Smooth muscle cell (in vitro differentiated cells): ENCODE measurements around the gene CHD9. TPM values are rescaled to one million over a fixed set of nuclear protein-coding genes. Genes with fewer than 3 reads are reported as not detected.

ENCODE experiments used
- DNase-seq: peaks from one replicate; lab custom pipeline; 2025; ENCODE audit not compliant: unreplicated experiment; lab: John Stamatoyannopoulos, UW
- H2AFZ ChIP-seq: fragments of 200-600 bp; sonication (generic); 2 replicates; pipeline ENCODE4 v1.6.0; 2016; ENCODE audit warnings: antibody characterized with exemption, low read depth, mild to moderate bottlenecking
- H3F3A ChIP-seq: fragments of 200-600 bp; sonication (generic); 2 replicates; pipeline ENCODE4 v1.6.0; 2017; ENCODE audit warnings: antibody characterized with exemption, low read depth
- H3K27ac ChIP-seq: fragments of 200-600 bp; sonication (generic); 2 replicates; pipeline ENCODE4 v1.5.1; 2016; ENCODE audit warnings: low read depth, mild to moderate bottlenecking
- H3K27me3 ChIP-seq: fragments of 200-600 bp; sonication (generic); 2 replicates; pipeline ENCODE4 v1.6.1; 2016; ENCODE audit warnings: low read depth, mild to moderate bottlenecking
- H3K36me3 ChIP-seq: fragments of 200-600 bp; sonication (generic); 2 replicates; pipeline ENCODE4 v1.5.1; 2016; ENCODE audit warnings: low read depth
- H3K4me1 ChIP-seq: fragments of 200-600 bp; sonication (generic); 2 replicates; pipeline ENCODE4 v1.5.1; 2016; ENCODE audit warnings: low read depth
- H3K4me2 ChIP-seq: fragments of 200-600 bp; sonication (generic); 2 replicates; pipeline ENCODE4 v1.6.0; 2016; ENCODE audit warnings: mild to moderate bottlenecking
- H3K4me3 ChIP-seq: fragments of 200-600 bp; sonication (generic); 2 replicates; pipeline ENCODE4 v1.5.1; 2016; ENCODE audit warnings: mild to moderate bottlenecking
- H3K79me2 ChIP-seq: fragments of 200-600 bp; sonication (generic); 2 replicates; pipeline ENCODE4 v1.6.0; 2016; ENCODE audit warnings: low read depth, mild to moderate bottlenecking
- H3K9ac ChIP-seq: fragments of 200-600 bp; sonication (generic); 2 replicates; pipeline ENCODE4 v1.6.0; 2016; ENCODE audit warnings: low read depth
- H3K9me3 ChIP-seq: fragments of 200-600 bp; sonication (generic); replicated peaks from 2 replicates; pipeline ENCODE4 v1.5.1; 2016; ENCODE audit warnings: low read depth
- H4K20me1 ChIP-seq: fragments of 200-600 bp; sonication (generic); 2 replicates; pipeline ENCODE4 v1.6.0; 2016; ENCODE audit warnings: low read depth
- CTCF ChIP-seq: fragments of 200-600 bp; sonication (generic); IDR thresholded peaks from 2 replicates; pipeline ENCODE4 v1.5.1; 2017; ENCODE audit warnings: borderline replicate concordance, mild to moderate bottlenecking, antibody characterized with exemption; ENCODE audit not compliant: insufficient read depth, poor library complexity, severe bottlenecking
- WGBS: methylation state at CpG from one replicate; pipeline ENCODE4 v1.1.7; 2016; ENCODE audit warnings: low lambda C conversion rate; 5-methylcytosine and 5-hydroxymethylcytosine counted together
- polyA plus RNA-seq: library from polyadenylated mRNA; unstranded; fragments of >200 nt; fragmentation: Nextera tagmentation; extraction: Ambion mirVana; gene quantifications from 2 replicates; pipeline ENCODE4 v1.2.1, GENCODE V29; 2016
- total RNA-seq: library from RNA; depleted of rRNA; stranded (reverse); fragments of >200 nt; gene quantifications from 2 replicates; pipeline ENCODE4 v1.2.3, GENCODE V29; 2014

Gene CHD9
- total and polyA plus RNA-seq, 2 experiments from 2014 or later, result 43.7 to 117 TPM

GRCh38 chr16:53084746-53085334 lies 30.0 kb downstream of the CHD9 start:
- H3K79me2 ChIP-seq, result peaks cover 32% of the 10 kb centered on the region
- no peaks in the 10 kb centered on the region for H4K20me1 ChIP-seq
- H2AFZ ChIP-seq, result no peak overlapping the region
- no peaks in the 10 kb centered on the region for H3K36me3 ChIP-seq
- DNase-seq, result no peak
- H3F3A ChIP-seq, result peaks cover 38% of the 10 kb centered on the region
- no peaks in the 10 kb centered on the region for H3K9me3 ChIP-seq
- peak overlapping the region; percentile 19 for H3K9ac ChIP-seq
- peak overlapping the region; percentile 53 for H3K4me2 ChIP-seq
- H3K27ac ChIP-seq, result peak overlapping the region; percentile 75
- 82% methylated on average over 8 of the region's 8 CpGs for WGBS
- no peak overlapping the region for H3K4me3 ChIP-seq
- no peaks in the 10 kb centered on the region for H3K27me3 ChIP-seq
- peaks cover 29% of the 10 kb centered on the region for H3K4me1 ChIP-seq
- no peak for TF ChIP-seq CTCF

GRCh38 chr16:53085369-53085843 lies 30.6 kb downstream of the CHD9 start:
- peak overlapping the region; percentile 75 for H3K27ac ChIP-seq
- WGBS, result 8% methylated on average over 4 of the region's 4 CpGs
- H3K9me3 ChIP-seq, result no peaks in the 10 kb centered on the region
- TF ChIP-seq CTCF, result no peak
- H3K36me3 ChIP-seq, result no peaks in the 10 kb centered on the region
- no peaks in the 10 kb centered on the region for H3K27me3 ChIP-seq
- H3K4me3 ChIP-seq, result no peak overlapping the region
- H3K4me1 ChIP-seq, result peaks cover 29% of the 10 kb centered on the region
- H2AFZ ChIP-seq, result no peak overlapping the region
- peak overlapping the region; percentile 19 for H3K9ac ChIP-seq
- H3K79me2 ChIP-seq, result peaks cover 32% of the 10 kb centered on the region
- peak overlapping the region; percentile 53 for H3K4me2 ChIP-seq
- no peaks in the 10 kb centered on the region for H4K20me1 ChIP-seq
- peaks cover 35% of the 10 kb centered on the region for H3F3A ChIP-seq
- no peak for DNase-seq

- H3K9me3 ChIP-seq, result no peaks in the 10 kb centered on the region
- H3K27ac ChIP-seq, result peak overlapping the region; percentile 75
- DNase-seq, result no peak
- 12% methylated on average over 6 of the region's 6 CpGs for WGBS
- H4K20me1 ChIP-seq, result no peaks in the 10 kb centered on the region
- no peaks in the 10 kb centered on the region for H3K27me3 ChIP-seq
- peaks cover 36% of the 10 kb centered on the region for H3F3A ChIP-seq
- peak overlapping the region; percentile 19 for H3K9ac ChIP-seq
- no peak overlapping the region for H3K4me3 ChIP-seq
- H3K36me3 ChIP-seq, result no peaks in the 10 kb centered on the region
- no peak overlapping the region for H2AFZ ChIP-seq
- TF ChIP-seq CTCF, result no peak
- peaks cover 32% of the 10 kb centered on the region for H3K79me2 ChIP-seq
- peak overlapping the region; percentile 53 for H3K4me2 ChIP-seq
- H3K4me1 ChIP-seq, result peaks cover 31% of the 10 kb centered on the region
Observed at GRCh38 chr16:53085931-53086421, 31.2 kb downstream of the CHD9 start.

GRCh38 chr16:53087101-53087500 lies 32.3 kb downstream of the CHD9 start:
- no peak for TF ChIP-seq CTCF
- DNase-seq, result no peak
- 54% methylated on average over 3 of the region's 3 CpGs for WGBS
- H4K20me1 ChIP-seq, result no peaks in the 10 kb centered on the region
- no peaks in the 10 kb centered on the region for H3K27me3 ChIP-seq
- H3K9me3 ChIP-seq, result no peaks in the 10 kb centered on the region
- peaks cover 42% of the 10 kb centered on the region for H3F3A ChIP-seq
- H3K4me2 ChIP-seq, result peak overlapping the region; percentile 22
- H3K4me3 ChIP-seq, result no peak overlapping the region
- H3K27ac ChIP-seq, result peak overlapping the region; percentile 75
- peaks cover 36% of the 10 kb centered on the region for H3K4me1 ChIP-seq
- no peak overlapping the region for H3K9ac ChIP-seq
- no peaks in the 10 kb centered on the region for H3K36me3 ChIP-seq
- peaks cover 28% of the 10 kb centered on the region for H3K79me2 ChIP-seq
- H2AFZ ChIP-seq, result no peak overlapping the region
